ENCODE data around the gene STC2. TPM values are rescaled to one million over a fixed set of nuclear protein-coding genes. Genes with fewer than 3 reads are reported as not detected.
"Not testable (repeated sequence)": the region's sequence is repeated elsewhere in the genome, so short reads cannot be mapped to it uniquely, and the experiment has no call there.

The STC2 gene
- total RNA-seq, 2 experiments from 2014 or later = 8.9 to 11.7 TPM

DNA sequence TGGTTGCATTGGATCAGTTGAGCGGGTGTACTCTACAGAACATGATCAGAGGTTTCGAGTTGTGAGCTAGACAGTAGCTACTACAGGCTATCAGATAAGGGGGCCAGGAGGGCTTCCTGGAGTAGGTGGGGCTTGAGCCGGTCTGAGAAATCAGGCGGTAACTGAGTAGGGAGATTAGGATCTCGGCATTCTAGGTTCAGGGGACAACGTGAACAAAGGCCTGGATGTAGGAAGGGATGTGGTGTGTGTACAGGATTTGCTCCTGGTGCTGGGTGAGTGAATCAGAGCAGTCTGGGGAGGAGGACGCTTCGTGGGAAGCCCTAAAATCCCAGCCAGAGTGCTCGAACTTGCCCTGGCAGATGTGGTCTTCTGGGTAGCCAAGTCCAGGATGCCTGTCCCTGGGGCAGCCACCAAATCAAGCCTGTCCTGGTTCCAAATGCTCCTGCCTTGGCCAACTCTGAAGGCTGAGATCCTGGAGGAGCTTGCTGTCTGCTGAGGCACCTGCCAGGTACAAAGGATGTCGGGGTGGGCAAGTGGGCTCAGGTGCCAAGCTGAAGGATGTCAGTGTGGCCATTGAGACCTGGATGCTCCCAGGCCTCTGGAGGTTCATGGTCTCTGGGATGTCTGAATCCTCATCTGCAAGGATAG, 33.4 kb downstream of the STC2 start:
- H3K36me3 Mint-ChIP-seq (ENCODE audit: low read depth) = no peaks in the 10 kb centered on the region
- DNase-seq = no peak
- no peaks in the 10 kb centered on the region for H3K9me3 Mint-ChIP-seq
- peaks cover 14% of the 10 kb centered on the region for H3K4me1 Mint-ChIP-seq
- H3K27ac Mint-ChIP-seq = no peak overlapping the region
- ChIA-PET POLR2A (no interaction called here), CTCF (interaction anchor here (0.5 to 9.8 kb wide), 7 partner anchors 8 to 256 kb away, joined by 3 to 91 read pairs (median 5); partner anchors contain the start of gene STC2)
- H3K4me3 Mint-ChIP-seq = no peak overlapping the region
- peaks cover 49% of the 10 kb centered on the region for H3K27me3 Mint-ChIP-seq

DNA sequence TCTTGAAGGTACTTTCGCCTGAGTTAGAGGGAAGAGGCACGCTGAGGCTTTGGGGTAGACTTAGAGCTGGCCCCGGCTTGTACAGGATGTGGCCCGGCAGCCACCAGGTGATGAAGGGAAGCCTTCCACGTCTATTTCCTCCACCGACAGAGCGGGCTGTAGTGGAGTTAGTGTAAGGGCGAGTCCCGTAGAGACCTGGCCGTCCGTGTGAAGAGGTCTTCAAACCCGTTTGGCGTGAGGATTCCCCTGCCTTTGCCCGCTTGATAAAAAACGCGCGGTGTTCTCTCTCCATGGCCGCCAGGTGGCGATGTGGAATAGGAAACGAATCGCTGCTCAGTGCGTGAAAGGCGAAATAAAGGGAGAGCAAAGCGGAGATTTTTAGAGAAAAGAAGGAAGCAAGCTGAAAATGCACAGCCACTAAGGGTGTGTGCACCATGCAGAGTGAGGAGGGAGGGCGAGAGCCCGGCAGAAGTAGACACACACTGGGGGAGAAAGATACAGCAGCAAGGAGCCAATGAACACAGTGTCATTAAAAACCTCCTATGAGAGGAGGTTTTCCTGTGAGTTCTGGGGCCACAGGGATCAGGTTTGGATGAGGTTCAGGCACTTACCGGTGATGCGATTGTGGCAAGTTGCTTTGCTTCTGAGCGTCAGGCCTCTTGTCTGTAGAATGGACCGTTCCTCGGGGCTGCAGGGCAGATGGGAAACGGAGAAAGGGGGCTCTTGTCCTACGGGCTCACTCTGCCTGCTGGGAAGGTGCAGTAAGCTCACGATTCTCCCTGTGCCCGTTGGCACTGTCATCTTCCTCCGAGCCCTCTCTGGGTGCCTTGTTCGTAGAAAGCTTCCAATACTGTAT, 34.2 kb downstream of the STC2 start:
- POLR2A ChIA-PET = no interaction called here
- Mint-ChIP-seq H3K27me3 (peaks cover 54% of the 10 kb centered on the region), H3K9me3 (no peaks in the 10 kb centered on the region), H3K4me1 (peaks cover 14% of the 10 kb centered on the region), H3K36me3 (ENCODE audit: low read depth) (no peaks in the 10 kb centered on the region), H3K27ac (no peak overlapping the region), H3K4me3 (peak overlapping the region; percentile 35)
- peak; percentile 77 for DNase-seq
- CTCF ChIA-PET = interaction anchor here (0.6 to 9.8 kb wide), 9 partner anchors 9 to 313 kb away, joined by 3 to 91 read pairs (median 5); partner anchors contain the start of gene STC2

GRCh38 chr5:173291722-173292658, 36.2 kb downstream of the STC2 start:
- H3K27ac Mint-ChIP-seq = no peak overlapping the region
- no peak for DNase-seq
- ChIA-PET CTCF (interaction anchor here (0.6 to 9.8 kb wide), 6 partner anchors 9 to 317 kb away, joined by 3 to 91 read pairs (median 6); partner anchors contain the start of gene STC2), POLR2A (no interaction called here)
- H3K36me3 Mint-ChIP-seq (ENCODE audit: low read depth) = no peaks in the 10 kb centered on the region
- no peaks in the 10 kb centered on the region for H3K9me3 Mint-ChIP-seq
- peaks cover 61% of the 10 kb centered on the region for H3K27me3 Mint-ChIP-seq
- H3K4me3 Mint-ChIP-seq = no peak overlapping the region
- peaks cover 14% of the 10 kb centered on the region for H3K4me1 Mint-ChIP-seq

DNA sequence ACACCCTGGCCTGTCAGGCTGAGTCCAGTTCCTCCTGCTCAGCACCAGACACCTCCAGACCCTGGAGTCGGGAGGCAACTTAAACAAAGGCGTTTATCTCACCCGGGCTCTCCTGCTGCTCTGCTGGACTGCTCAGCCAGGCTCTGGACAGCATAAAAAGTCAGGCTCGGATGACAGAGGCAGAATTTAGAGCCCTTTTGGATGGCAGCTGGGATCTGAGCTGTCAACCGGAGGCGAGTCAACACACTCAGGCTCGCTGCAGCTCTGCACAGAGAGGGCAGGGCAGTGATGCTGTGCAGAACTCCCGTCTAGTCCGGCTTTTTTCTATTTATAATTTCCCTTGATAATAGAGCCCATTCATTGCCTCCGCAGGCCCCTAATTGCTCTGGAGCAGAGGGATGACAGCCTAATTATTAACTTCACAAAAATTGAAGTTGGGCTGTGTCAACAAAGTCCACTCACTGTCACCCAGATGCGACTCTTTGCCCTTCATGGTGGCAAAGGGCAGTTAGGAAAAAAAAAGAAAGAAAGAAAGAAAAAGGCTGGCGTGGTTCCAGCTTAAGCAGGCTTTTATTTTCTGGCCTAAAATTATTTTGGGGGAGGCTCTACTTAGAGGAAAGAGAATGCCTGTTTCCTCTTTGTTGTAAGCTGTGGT, 37.6 kb downstream of the STC2 start:
- Mint-ChIP-seq H3K4me1 (peaks cover 14% of the 10 kb centered on the region), H3K36me3 (ENCODE audit: low read depth) (no peaks in the 10 kb centered on the region), H3K9me3 (no peaks in the 10 kb centered on the region), H3K27me3 (peaks cover 66% of the 10 kb centered on the region), H3K4me3 (no peak overlapping the region), H3K27ac (no peak overlapping the region)
- DNase-seq = no peak
- CTCF ChIA-PET = interaction anchor here (9.8 kb wide), 1 partner anchor 39 kb away, joined by 91 read pairs; the partner anchor contains the start of gene STC2
- POLR2A ChIA-PET = no interaction called here

- H3K27ac Mint-ChIP-seq = no peak overlapping the region
- peaks cover 3% of the 10 kb centered on the region for H3K9me3 Mint-ChIP-seq
- CTCF ChIA-PET = no interaction called here
- H3K36me3 Mint-ChIP-seq (ENCODE audit: low read depth) = no peaks in the 10 kb centered on the region
- no peak for DNase-seq
- H3K4me1 Mint-ChIP-seq = peaks cover 8% of the 10 kb centered on the region
- POLR2A ChIA-PET = no interaction called here
- H3K27me3 Mint-ChIP-seq = peaks cover 68% of the 10 kb centered on the region
- no peak overlapping the region for H3K4me3 Mint-ChIP-seq
These were observed 38.8 kb downstream of the STC2 start for GRCh38 chr5:173289372-173289771.

- no peak overlapping the region for H3K27ac Mint-ChIP-seq
- H3K9me3 Mint-ChIP-seq = peaks cover 3% of the 10 kb centered on the region
- no peak for DNase-seq
- no peak overlapping the region for H3K4me3 Mint-ChIP-seq
- peaks cover 64% of the 10 kb centered on the region for H3K27me3 Mint-ChIP-seq
- CTCF ChIA-PET = no interaction called here
- POLR2A ChIA-PET = no interaction called here
- peaks cover 5% of the 10 kb centered on the region for H3K4me1 Mint-ChIP-seq
- no peaks in the 10 kb centered on the region for H3K36me3 Mint-ChIP-seq (ENCODE audit: low read depth)
These were observed 39.6 kb downstream of the STC2 start for GRCh38 chr5:173288632-173289031.

DNA sequence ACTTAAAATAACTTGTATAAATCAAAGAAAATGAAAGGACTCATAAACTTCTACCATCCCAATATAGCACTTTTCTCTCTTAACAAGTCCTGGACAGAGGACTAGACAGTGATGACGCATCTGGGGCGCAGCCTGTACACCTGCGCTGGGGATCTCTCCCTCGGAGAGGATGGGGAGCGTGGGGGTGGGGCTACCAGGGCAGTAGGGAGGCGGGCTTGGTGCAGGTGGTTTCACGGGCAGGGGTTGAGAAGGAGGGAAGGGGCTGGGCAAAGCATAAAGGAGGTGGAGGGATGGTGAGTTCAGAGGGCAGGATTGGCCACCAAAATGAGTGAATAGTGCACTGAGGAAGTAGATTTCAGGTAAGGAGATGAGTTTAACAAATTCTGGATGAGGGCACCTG, 41.1 kb downstream of the STC2 start:
- CTCF ChIA-PET = no interaction called here

GRCh38 chr5:173284343-173284958, 43.8 kb downstream of the STC2 start:
- POLR2A ChIA-PET; H3K9me3 Mint-ChIP-seq; H3K4me3 Mint-ChIP-seq; DNase-seq; H3K27ac Mint-ChIP-seq; H3K4me1 Mint-ChIP-seq; H3K36me3 Mint-ChIP-seq (ENCODE audit: low read depth): not testable (repeated sequence)
- CTCF ChIA-PET = interaction anchor here (0.9 to 1.0 kb wide), 3 partner anchors 9 to 47 kb away, joined by 3 to 4 read pairs (median 3); no protein-coding TSS in a partner anchor
- peaks cover 56% of the 10 kb centered on the region for H3K27me3 Mint-ChIP-seq

More for the DNA sequence above, 41.1 kb downstream of the STC2 start:
- H3K27ac Mint-ChIP-seq = no peak overlapping the region
- no peak for DNase-seq
- peaks cover 3% of the 10 kb centered on the region for H3K9me3 Mint-ChIP-seq
- no peak overlapping the region for H3K4me3 Mint-ChIP-seq
- H3K36me3 Mint-ChIP-seq (ENCODE audit: low read depth) = no peaks in the 10 kb centered on the region
- POLR2A ChIA-PET = no interaction called here
- H3K27me3 Mint-ChIP-seq = peaks cover 70% of the 10 kb centered on the region
- H3K4me1 Mint-ChIP-seq = peaks cover 9% of the 10 kb centered on the region

DNA sequence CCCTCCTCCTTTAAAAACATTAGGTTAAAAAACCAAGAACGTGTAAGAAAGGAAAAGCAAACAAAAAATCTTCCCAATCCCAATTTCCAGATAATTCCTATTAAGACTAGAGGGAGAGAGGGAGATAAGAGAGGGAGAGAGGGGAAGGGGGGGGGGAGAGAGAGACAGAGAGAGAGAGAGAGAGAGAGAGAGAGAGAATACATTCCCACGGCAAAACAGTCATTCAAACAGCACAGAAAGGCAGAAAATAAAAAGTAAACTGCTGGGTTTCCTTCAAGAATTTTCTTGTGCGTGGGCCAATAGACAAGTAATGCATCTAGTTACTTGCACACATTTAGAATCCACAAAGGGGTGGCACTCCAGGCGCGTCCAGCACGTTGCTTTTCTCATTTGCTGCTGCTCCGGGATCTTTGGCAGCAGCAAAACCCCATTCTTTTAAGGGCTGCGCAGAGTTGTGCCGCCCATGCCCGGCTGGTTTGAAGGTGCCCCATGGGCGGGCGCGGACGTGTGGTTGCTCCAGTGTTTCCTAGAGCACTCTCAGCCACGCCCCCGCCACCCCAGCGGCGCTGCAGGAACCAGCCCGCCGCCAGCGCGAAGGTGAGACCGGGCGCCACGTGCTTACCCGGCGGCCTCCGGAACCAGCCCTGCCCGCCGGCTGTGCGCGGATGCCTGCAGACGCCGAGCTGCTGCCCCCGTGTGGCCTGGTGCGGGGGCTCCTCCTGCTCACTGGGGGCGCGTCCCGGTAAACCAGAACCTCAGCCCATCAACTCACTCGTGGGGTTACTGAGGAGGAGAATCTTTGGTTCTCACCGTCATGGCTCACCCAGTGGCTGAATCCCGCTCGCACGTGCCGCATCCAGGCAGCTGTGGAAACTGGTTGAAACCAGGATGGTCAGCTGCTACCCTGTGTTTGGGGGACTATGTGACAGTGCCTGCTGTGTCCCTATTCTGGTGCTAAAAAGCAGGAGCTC, 44.6 kb downstream of the STC2 start:
- peak; percentile 78 for DNase-seq
- Mint-ChIP-seq H3K27me3 (peaks cover 52% of the 10 kb centered on the region), H3K36me3 (ENCODE audit: low read depth) (no peaks in the 10 kb centered on the region), H3K27ac (no peak overlapping the region), H3K4me1 (peaks cover 9% of the 10 kb centered on the region), H3K9me3 (peaks cover 3% of the 10 kb centered on the region), H3K4me3 (no peak overlapping the region)
- ChIA-PET CTCF (interaction anchor here (0.9 to 1.0 kb wide), 3 partner anchors 10 to 48 kb away, joined by 3 to 4 read pairs (median 3); no protein-coding TSS in a partner anchor), POLR2A (no interaction called here)

- POLR2A ChIA-PET = no interaction called here
- H3K9me3 Mint-ChIP-seq = peaks cover 3% of the 10 kb centered on the region
- H3K4me3 Mint-ChIP-seq = no peak overlapping the region
- DNase-seq = no peak
- peaks cover 9% of the 10 kb centered on the region for H3K4me1 Mint-ChIP-seq
- H3K27me3 Mint-ChIP-seq = peaks cover 48% of the 10 kb centered on the region
- H3K27ac Mint-ChIP-seq = no peak overlapping the region
- no peaks in the 10 kb centered on the region for H3K36me3 Mint-ChIP-seq (ENCODE audit: low read depth)
- CTCF ChIA-PET = interaction anchor here (1.4 kb wide), 1 partner anchor 12 kb away, joined by 5 read pairs; no protein-coding TSS in a partner anchor
These were observed 45.3 kb downstream of the STC2 start for GRCh38 chr5:173282916-173283315.

DNA sequence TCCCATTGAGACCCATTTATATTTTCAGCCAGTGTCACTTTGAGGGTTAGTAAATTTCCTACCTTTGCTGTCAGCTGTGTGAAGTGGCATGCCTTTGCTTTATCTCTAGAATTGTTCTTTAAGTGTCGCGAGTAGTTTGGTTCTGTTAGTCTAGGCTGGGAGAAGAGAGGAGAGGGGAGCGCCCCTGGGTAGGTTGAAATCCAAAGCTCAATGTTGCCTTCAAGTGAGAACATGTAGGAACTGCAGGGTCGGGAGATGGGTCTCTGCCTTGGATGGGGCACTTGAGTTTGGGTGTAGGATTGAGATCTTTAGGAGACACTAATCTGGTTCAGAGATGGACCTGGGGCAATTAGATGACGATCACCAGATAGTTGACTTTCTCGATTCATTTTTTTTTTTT, 46.3 kb downstream of the STC2 start:
- POLR2A ChIA-PET = no interaction called here
- H3K9me3 Mint-ChIP-seq = peaks cover 3% of the 10 kb centered on the region
- no peak overlapping the region for H3K4me3 Mint-ChIP-seq
- H3K4me1 Mint-ChIP-seq = peaks cover 9% of the 10 kb centered on the region
- CTCF ChIA-PET = interaction anchor here (1.4 kb wide), 1 partner anchor 13 kb away, joined by 5 read pairs; no protein-coding TSS in a partner anchor
- H3K27ac Mint-ChIP-seq = no peak overlapping the region
- H3K36me3 Mint-ChIP-seq (ENCODE audit: low read depth) = no peaks in the 10 kb centered on the region
- DNase-seq = no peak
- peaks cover 48% of the 10 kb centered on the region for H3K27me3 Mint-ChIP-seq

Data from activated CD4-positive, alpha-beta T cell treated with anti-CD3 and anti-CD28 coated beads, Interleukin-2, amount 10 ng/mL, durations not matched to agents 7 days and 5 days (primary cell).